Right lobe of liver (tissue), 4 donors: ENCODE data around the gene CDRT4.

ENCODE experiments used
- CTCF ChIP-seq, 4 donors: fragments of 200-600 bp in 3 of 4; fragments of 450-650 bp in 1 of 4; IDR thresholded peaks; one replicate each; pipeline versions ENCODE4 v1.5.1 to v1.8.0; 2016 to 2022; ENCODE audit warnings: antibody characterized with exemption in 4 of 4, mild to moderate bottlenecking in 2 of 4
- POLR2A ChIP-seq: fragments of 450-650 bp; IDR thresholded peaks from one replicate; pipeline ENCODE4 v1.6.1; 2017; ENCODE audit warnings: antibody characterized with exemption, mild to moderate bottlenecking
- donor health status: DM: no; HTN: no; CAD: no.
- donor health status: DM: no; HTN: no; CAD: no.
- donor health status: DM: no; HTN: yes; CAD: no.

- TF ChIP-seq CTCF (IDR thresholded peaks at IDR 0.05) (no peak), POLR2A (no peak)
These were observed 43.7 kb upstream of the CDRT4 start for GRCh38 chr17:15511142-15511541.
